NCI-H2029 treated with DMSO at 0.1 percent for 48 hours (cell line): Measurements from ENCODE around the gene CLPTM1L.

ENCODE experiments used
- DNase-seq: peaks from one replicate; lab custom pipeline; 2025; lab: John Stamatoyannopoulos, UW

CLPTM1L gene, protein sequence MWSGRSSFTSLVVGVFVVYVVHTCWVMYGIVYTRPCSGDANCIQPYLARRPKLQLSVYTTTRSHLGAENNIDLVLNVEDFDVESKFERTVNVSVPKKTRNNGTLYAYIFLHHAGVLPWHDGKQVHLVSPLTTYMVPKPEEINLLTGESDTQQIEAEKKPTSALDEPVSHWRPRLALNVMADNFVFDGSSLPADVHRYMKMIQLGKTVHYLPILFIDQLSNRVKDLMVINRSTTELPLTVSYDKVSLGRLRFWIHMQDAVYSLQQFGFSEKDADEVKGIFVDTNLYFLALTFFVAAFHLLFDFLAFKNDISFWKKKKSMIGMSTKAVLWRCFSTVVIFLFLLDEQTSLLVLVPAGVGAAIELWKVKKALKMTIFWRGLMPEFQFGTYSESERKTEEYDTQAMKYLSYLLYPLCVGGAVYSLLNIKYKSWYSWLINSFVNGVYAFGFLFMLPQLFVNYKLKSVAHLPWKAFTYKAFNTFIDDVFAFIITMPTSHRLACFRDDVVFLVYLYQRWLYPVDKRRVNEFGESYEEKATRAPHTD

GRCh38 chr5:1344975-1345838, at the start of gene CLPTM1L:
CLPTM1L (minus strand) TSS chr5:1345099; CDS start chr5:1344841, 258 bp downstream.
- peak; percentile 33 for DNase-seq

DNA sequence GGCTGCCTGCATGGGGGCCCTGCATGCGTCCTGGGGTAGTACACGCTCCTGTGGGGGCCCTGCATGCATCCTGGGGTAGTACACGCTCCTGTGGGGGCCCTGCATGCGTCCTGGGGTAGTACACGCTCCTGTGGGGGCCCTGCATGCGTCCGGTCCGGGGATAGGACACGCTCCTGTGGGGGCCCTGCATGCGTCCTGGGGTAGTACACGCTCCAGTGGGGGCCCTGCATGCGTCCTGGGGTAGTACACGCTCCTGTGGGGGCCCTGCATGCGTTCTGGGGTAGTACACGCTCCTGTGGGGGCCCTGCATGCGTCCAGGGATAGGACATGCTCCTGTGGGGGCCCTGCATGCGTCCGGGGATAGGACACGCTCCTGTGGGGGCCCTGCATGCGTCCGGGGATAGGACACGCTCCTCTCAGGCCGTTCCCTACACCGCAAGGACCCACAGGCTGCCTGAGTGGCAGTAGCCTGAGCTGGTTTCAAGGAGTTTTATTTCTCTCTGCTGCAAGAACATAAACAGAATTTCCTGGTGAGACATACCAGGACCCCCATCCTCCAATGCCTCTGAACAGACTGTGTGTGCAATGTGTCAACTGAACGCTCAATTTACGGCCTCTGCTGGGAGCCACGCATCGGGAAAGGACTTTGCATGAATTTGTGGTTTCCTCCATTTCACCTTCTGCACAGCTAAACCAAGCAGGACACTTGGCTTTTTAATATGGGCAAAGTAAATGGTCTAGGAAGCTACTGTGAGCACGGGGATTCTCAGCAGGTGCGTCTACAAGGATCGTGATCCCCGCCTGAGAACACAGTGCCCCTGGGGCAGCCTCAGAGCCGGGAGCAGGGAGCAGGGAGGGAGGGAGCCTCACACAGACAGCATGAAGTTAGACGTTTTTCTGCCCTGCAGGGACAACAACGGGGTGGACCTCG, 48.9 kb upstream of the CLPTM1L start:
- DNase-seq, result no peak

GRCh38 chr5:1392801-1393565, 48.1 kb upstream of the CLPTM1L start:
- DNase-seq, result no peak

DNA sequence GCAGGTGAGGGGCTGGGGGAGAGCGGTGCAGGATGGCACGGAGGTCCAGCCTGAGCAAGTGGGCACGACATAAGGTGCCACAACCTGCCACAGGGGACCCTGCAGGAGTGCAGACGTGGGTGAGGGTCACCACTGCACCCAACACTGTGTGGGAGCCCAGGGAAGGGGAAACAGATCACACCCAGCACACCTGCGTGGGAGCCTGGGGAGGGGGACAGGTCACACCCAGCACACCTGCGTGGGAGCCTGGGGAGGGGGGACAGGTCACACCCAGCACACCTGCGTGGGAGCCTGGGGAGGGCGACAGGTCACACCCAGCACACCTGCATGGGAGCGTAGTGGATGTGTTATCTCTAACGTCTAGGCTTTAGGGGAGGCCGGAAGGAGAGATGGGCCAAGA, 47.4 kb upstream of the CLPTM1L start:
- DNase-seq, result no peak

GRCh38 chr5:1391691-1392090, 46.8 kb upstream of the CLPTM1L start:
- DNase-seq, result no peak

DNA sequence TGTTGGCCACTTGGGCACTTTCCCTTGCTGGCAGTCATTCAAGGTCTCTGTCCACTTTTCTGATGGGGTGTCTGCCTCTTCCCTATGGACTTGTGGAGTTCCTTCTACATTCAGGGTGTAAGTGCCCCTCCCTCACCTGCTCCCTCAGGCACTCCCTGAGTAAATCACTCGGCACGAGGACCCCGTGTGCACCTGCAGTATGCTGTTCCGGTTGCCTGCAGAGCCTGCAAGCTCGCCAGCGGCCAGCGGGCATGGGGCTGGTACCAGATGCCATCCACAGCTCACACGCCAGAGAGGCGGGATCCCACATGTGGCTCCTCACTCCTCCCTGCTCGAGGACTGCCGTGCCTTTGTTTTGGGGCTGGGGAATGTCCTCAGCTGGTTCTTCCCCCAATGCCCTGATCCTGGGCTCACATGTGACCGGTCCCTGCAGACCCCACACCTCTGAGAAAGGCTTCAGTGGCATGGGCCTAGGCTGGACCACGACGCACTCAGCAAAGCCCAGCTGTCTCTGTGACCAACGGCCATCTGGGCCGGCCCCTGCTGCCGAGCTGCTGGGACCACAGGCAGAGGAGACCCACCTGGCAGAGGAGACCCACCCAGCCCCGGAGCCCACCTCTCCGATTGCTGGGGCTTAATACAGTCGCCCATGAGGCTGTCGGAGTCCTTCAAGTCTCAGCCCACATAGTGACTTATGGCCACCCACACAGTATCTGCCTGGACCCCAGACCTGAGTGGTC, 46.1 kb upstream of the CLPTM1L start:
- DNase-seq, result no peak

DNA sequence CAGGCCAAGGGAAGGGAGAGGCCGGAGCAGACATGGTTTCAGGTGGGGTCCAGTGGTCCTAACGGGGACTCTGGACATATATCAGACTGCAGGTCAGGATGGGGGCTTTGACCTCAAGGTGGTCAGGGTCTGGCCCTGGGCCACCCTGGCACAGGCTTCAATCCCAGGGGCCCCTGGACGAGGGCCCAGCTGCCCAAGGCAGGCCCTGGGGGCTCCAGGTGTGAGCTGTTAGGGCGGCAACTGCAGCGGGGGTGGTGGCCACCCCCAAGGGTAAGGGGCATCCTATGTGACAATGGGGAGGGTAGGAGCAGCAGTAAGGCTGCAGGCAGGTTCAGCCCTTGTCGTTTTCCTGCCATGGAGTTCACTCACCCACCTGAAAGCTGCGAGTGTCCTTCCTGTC, 45.4 kb upstream of the CLPTM1L start:
- no peak for DNase-seq

DNA sequence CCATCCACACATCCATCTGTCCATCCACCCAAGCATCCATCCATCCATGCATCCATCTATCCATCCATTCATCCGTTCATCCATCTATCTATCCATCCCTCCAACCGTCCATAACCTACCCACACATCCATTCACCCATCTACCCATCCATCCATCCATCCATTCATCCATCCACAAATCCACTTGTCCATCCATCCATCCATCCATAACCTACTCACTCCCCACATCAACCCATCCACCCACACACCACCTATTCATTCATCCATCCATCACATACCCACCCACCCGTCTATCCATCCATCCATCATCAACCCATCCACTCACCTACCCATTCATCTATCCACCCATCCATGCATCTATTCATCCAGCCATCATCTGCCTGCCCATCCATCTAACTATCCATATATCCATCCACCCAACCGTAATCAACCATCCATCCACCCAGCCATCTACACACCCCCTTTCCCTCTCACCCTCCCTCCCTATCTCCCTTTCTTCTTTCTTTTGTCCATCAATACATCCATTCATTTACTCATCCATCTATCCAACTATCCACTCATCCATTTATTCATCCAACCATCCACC, 43.6 kb upstream of the CLPTM1L start:
- no peak for DNase-seq

- DNase-seq, result no peak
Observed at GRCh38 chr5:1387876-1388275, 43.0 kb upstream of the CLPTM1L start.

DNA sequence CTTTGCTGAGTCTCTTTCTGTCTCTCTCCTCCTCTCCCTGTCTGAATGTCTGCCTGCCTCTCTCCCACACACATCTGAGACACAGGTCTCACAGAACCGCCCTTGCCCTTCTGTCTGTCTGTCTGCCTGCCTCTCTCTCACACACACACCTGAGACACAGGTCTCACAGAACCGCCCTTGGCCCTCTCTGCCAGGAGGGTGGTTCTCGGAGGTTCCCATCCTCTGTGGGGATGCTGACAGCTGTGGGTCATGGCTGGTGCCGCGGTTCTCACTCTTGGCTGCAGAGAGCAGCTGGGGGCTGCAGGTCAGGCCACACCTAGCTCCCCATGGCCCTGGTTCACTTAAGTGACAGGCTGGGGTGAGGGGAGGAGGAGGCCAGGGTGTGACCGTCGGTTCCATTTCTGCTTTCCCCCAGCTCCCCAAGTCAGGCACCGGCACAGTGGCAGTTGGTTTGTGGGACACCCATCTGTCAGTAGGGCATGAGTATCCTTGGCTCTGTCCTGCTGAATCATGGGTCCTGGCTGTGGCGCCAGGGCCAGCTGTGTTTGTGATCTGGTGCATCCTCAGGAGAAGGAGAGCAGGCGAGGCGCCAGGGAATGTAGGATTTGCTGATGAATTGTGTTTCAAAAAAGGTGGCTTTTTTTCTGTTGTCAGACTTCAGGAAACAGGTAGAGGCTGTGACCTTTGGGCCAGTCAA, 42.3 kb upstream of the CLPTM1L start:
- peak; percentile 30 for DNase-seq

DNA sequence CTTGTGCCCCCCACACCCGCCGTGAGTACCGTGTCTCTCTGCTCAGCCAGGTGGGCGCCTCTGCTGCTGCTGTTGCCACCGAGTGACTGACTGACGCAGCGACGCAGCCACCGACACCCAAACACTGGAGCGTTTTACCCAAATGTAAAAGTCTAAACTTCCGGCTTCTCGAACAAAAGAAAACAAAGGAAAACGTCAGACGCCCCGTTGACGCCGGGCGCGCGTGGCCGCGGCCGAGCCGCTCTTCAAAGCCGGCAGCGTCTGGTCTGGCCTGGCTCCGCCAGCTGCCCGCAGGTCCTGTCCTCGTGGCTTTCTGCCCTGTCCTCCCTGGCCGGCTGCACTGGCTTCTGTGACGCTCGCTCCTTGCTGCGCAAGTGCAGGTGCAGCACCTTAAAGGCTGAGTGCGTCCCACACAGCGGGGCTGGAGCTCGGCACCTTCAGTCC, 41.4 kb upstream of the CLPTM1L start:
- peak; percentile 54 for DNase-seq

DNA sequence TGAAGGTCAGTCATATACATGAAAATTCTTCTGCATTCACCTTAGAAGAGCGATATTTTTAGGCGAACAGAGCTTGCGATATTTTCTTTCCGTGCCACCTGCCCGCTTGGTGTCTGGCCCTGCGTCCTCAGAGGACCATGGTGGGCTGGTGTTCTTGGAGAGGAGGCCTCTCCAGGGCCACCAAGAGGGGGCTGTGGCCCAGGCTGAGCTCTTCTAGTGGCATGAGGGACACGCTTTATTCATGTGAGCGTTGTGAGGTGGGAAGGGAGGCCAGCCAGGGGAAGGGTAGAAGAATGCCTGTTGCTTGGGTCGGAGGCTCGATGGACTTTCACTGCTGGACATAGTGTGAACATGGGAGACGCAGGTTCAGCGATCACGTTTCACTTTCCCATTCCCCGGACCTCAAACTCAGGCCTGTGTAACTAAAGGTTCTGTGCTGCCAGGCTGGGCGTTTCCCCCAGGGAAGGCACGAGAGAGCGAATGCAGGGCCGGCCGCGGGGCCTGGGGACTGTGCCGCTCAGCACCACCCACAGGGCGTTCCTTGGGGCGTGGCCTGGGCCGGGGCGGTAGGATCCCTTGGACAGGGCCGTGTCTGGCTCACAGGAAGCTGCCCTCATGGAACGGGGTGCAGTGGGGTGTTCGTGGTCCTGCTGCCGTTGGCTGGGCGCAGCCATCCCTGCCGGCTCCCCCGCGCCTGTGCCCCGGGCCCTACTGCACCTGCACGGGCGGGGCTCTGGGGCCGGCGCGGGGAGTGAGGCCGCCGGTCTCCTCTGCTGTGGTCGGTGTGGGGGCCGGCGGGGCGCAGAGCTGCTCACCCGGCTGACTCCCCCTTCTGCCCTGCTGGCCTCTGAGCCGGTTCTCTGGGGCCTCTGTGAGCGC, 40.7 kb upstream of the CLPTM1L start:
- peak; percentile 70 for DNase-seq

GRCh38 chr5:1384521-1384920, 39.6 kb upstream of the CLPTM1L start:
- no peak for DNase-seq

DNA sequence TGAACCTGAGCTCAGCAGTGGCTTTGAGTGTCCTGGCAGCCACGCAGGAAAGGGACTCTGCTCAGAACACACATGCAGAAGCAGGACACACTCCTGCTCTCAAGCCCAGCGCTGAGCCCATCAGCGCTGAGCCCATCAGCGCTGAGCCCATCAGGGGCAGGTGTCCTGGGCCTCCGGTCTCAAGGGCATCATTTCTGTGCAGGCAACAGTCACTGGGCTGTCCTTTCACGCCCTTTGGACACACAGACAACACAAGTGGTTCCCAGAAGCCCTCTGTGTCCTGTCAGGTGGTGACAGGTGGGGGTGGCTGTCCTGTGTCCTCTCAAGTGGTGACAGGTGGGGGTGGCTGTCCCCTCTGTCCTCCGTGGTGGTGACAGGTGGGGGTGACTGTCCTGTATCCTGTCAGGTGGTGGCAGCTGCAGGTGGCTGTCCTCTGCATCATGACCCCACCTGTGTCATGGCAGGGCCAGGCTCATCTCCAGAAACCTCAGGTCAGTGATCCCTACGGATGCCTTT, 39.0 kb upstream of the CLPTM1L start:
- DNase-seq, result no peak

GRCh38 chr5:1383344-1383743, 38.4 kb upstream of the CLPTM1L start:
- DNase-seq, result no peak

DNA sequence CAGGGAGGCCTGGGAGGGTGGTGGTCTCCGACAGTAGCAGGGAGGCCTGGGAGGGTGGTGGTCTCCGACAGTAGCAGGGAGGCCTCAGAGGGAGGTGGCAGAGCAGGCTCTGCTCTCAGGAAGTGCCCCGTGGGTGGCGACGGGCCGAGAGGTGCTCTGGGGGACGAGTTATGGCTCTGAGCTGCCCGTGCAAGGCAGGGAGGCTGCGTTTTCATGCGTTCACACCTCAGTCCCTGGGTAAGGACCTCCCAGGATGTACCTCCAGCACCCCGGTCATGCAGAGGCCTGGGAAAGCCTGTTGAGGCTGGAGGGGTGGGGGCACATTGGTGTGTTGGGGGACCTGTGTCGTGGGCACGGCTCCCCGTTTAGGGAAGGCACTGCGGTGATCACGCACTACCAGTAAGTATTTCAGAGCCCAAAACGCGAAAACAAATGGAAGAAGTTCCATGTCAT, 37.4 kb upstream of the CLPTM1L start:
- DNase-seq, result no peak

DNA sequence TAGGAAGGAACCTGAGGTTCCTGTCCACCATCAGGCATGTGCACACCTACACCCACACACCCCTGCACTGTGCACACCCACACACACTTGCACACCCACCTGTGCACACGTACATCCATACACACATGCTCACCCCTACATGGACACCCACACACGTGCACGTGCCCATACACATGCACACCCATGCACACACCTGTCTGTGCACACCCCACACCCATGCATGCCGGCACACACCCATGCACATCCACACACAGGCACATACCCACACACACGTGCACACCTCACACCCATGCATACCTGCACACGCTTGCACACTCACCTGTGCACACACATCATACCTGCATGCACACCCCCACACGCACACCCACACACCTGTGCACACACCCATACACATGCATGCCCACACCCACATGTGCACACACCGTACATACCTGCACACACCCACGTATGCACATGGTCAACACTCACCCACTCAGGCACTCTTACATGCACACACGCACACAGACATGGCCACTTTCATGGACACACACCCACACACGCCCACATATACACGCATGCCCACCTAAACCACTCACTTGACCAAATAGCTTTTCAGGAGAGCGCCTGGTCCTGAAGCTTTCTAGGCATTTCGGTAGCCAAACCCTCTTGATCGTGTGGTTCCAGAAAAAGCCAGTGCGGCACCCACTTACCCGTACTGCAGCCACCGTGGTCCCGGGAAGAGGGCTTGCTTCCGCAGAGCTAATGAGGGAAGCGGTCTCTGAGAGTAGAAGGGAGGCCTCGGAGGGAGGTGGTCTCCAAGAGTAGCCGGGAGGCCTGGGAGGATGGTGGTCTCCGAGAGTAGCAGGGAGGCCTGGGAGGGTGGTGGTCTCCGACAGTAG, 36.7 kb upstream of the CLPTM1L start:
- DNase-seq, result no peak
